Right cardiac atrium (tissue), 5 donors: Measurements from ENCODE around the gene ATF2. TPM values are rescaled to one million over a fixed set of nuclear protein-coding genes. Genes with fewer than 3 reads are reported as not detected.

ENCODE experiments used
- ATAC-seq, 2 donors: fragments of 200-7000 bp; cut with Tn5 transposase; one replicate each; pipeline versions ENCODE4 v1.8.0 to v1.9.1; 2020; ENCODE audit warnings: moderate library complexity in 2 of 2, mild to moderate bottlenecking in 1 of 2
- DNase-seq, 3 donors: peaks; one replicate each; pipeline ENCODE4 v3.0.0-alpha.2; 2020
- H3K27ac ChIP-seq: one replicate; pipeline ENCODE4 v1.5.1; 2013; ENCODE audit warnings: mild to moderate bottlenecking, low read length, control low read depth, moderate library complexity
- H3K27me3 ChIP-seq: one replicate; pipeline ENCODE4 v1.6.1; 2013; ENCODE audit not compliant: control insufficient read depth, insufficient read depth
- H3K4me1 ChIP-seq: one replicate; pipeline ENCODE4 v1.6.1; 2013; ENCODE audit warnings: low read length; ENCODE audit not compliant: control insufficient read depth, insufficient read depth
- H3K4me3 ChIP-seq: one replicate; pipeline ENCODE4 v1.5.1; 2013; ENCODE audit warnings: low read length, control low read depth
- H3K9me3 ChIP-seq: one replicate; pipeline ENCODE4 v1.6.1; 2013; ENCODE audit warnings: low read length; ENCODE audit not compliant: control insufficient read depth
- WGBS: extraction: QIAGEN DNeasy Blood & Tissue Kit; methylation state at CpG from one replicate; pipeline ENCODE4 v1.1.7; 2013; 5-methylcytosine and 5-hydroxymethylcytosine counted together
- intact Hi-C, 4 donors: fragments of 100-400 bp; cut with DNase I; formaldehyde crosslinking; loops; one replicate each; pipeline versions ENCODE4 v1.11.0 to v1.14.0; 2022 to 2023
- long read RNA-seq, 4 donors: library from polyadenylated mRNA; unstranded; transcript quantifications; one replicate each; pipeline ENCODE4 v2.0.0, GENCODE V29; 2020 to 2021
- polyA plus RNA-seq: library from polyadenylated mRNA; stranded (reverse); fragments of 200-250 nt; gene quantifications from one replicate; pipeline ENCODE4 v1.2.3, GENCODE V29; 2013
- total RNA-seq, 4 donors: library from RNA; stranded (reverse); fragmentation: NEBNext Ultra II Directional; extraction: Animal tissue kit (Norgen Biotek cat#: 25700); gene quantifications; one replicate each; pipeline ENCODE4 v1.2.1, GENCODE V29; 2021
- donor health status: healthy with polysubstance abuse.
- donor health status: DM: no; HTN: yes; CAD: no.
- donor health status: DM: no; HTN: no; CAD: no.
- donor health status: DM: no; HTN: yes; CAD: no; lungs with severe emphysema.
- donor health status: DM: yes; HTN: yes; CAD: no.

The ATF2 gene
- total RNA-seq, result 10 to 100 TPM; 27.6 to 39.2 (median 30.9) TPM
- 10.8 TPM for polyA plus RNA-seq
- long read RNA-seq, donor 1, full-length matches to known transcripts, result 18 of 34 reads
- long read RNA-seq, donor 1, partial matches to known transcripts, result 8 of 34 reads
- long read RNA-seq, donor 1, other reads (novel, unspliced or antisense), result 8 of 34 reads
- long read RNA-seq, donor 2, full-length matches to known transcripts, result 14 of 18 reads
- long read RNA-seq, donor 2, partial matches to known transcripts, result 1 of 18 reads
- long read RNA-seq, donor 2, other reads (novel, unspliced or antisense), result 3 of 18 reads
- long read RNA-seq, donor 3, full-length matches to known transcripts, result 30 of 50 reads
- long read RNA-seq, donor 3, partial matches to known transcripts, result 14 of 50 reads
- long read RNA-seq, donor 3, other reads (novel, unspliced or antisense), result 6 of 50 reads
- long read RNA-seq, donor 4, full-length matches to known transcripts, result 4 of 10 reads
- long read RNA-seq, donor 4, partial matches to known transcripts, result 4 of 10 reads
- long read RNA-seq, donor 4, other reads (novel, unspliced or antisense), result 2 of 10 reads

GRCh38 chr2:175167792-175168563 lies at the start of gene ATF2:
TSS of gene ATF2 (minus strand) at chr2:175168203. CDS start at chr2:175136443, 31,760 bp downstream.
- Histone ChIP-seq H3K4me3 (peak within 1 kb of the TSS; percentile 94), H3K9me3 (no peaks in the 10 kb centered on the region), H3K27me3 (no peaks in the 10 kb centered on the region), H3K4me1 (no peaks in the 10 kb centered on the region), H3K27ac (peak within 1 kb of the TSS; percentile 98)
- peak; percentile 99 for ATAC-seq
- intact Hi-C loops, result no loop called here
- under 1% methylated on average over 56 of the region's 56 CpGs for WGBS
- DNase-seq, result peak; percentile 99

GRCh38 chr2:175207741-175208438 lies 39.9 kb upstream of the ATF2 start:
- intact Hi-C loops, result no loop called here
- WGBS, result 69% methylated on average over 6 of the region's 6 CpGs
- no peak overlapping the region for H3K27ac ChIP-seq

GRCh38 chr2:175206866-175207265 lies 38.9 kb upstream of the ATF2 start:
- no peak overlapping the region for H3K27ac ChIP-seq
- DNase-seq (no peak), ATAC-seq (no peak)
- H3K9me3 ChIP-seq, result no peaks in the 10 kb centered on the region
- intact Hi-C loops, result no loop called here
- WGBS, result 81% methylated on average over 3 of the region's 3 CpGs
- no peak overlapping the region for H3K4me3 ChIP-seq
- peaks cover 2% of the 10 kb centered on the region for H3K4me1 ChIP-seq
- H3K27me3 ChIP-seq, result no peaks in the 10 kb centered on the region

More at GRCh38 chr2:175207741-175208438, 39.9 kb upstream of the ATF2 start:
- Histone ChIP-seq H3K27me3 (no peaks in the 10 kb centered on the region), H3K4me1 (peaks cover 2% of the 10 kb centered on the region), H3K9me3 (no peaks in the 10 kb centered on the region), H3K4me3 (no peak overlapping the region)
- DNase-seq, result peak; percentile 65 to 87 (median 82)
- peak; percentile 79 to 93 for ATAC-seq

GRCh38 chr2:175205523-175205922 lies 37.5 kb upstream of the ATF2 start:
- 67% methylated on average over 3 of the region's 3 CpGs for WGBS
- Histone ChIP-seq H3K27ac (no peak overlapping the region), H3K4me3 (no peak overlapping the region), H3K4me1 (peaks cover 2% of the 10 kb centered on the region), H3K27me3 (no peaks in the 10 kb centered on the region), H3K9me3 (no peaks in the 10 kb centered on the region)
- DNase-seq, result no peak
- intact Hi-C loops, result no loop called here
- no peak for ATAC-seq

GRCh38 chr2:175203621-175204496 lies 35.9 kb upstream of the ATF2 start:
- Histone ChIP-seq H3K9me3 (no peaks in the 10 kb centered on the region), H3K27me3 (no peaks in the 10 kb centered on the region), H3K27ac (no peak overlapping the region), H3K4me3 (no peak overlapping the region), H3K4me1 (peaks cover 2% of the 10 kb centered on the region)
- intact Hi-C loops, result no loop called here
- peak; percentile 28 to 68 (median 63) for DNase-seq
- peak; percentile 76 to 83 for ATAC-seq
- 30% methylated on average over 12 of the region's 12 CpGs for WGBS

- no peak for ATAC-seq
- no peaks in the 10 kb centered on the region for H3K9me3 ChIP-seq
- no peak overlapping the region for H3K27ac ChIP-seq
- no peak overlapping the region for H3K4me3 ChIP-seq
- no peak for DNase-seq
- intact Hi-C loops, result no loop called here
- no peaks in the 10 kb centered on the region for H3K4me1 ChIP-seq
- H3K27me3 ChIP-seq, result no peaks in the 10 kb centered on the region
Measured at GRCh38 chr2:175195012-175195411, 27.0 kb upstream of the ATF2 start.

GRCh38 chr2:175188761-175189160 lies 20.8 kb upstream of the ATF2 start:
- Histone ChIP-seq H3K27ac (no peak overlapping the region), H3K9me3 (no peaks in the 10 kb centered on the region), H3K4me1 (no peaks in the 10 kb centered on the region), H3K4me3 (no peak overlapping the region), H3K27me3 (no peaks in the 10 kb centered on the region)
- ATAC-seq (no peak), DNase-seq (no peak)
- WGBS, result 40% methylated on average over 1 of the region's 1 CpG
- intact Hi-C loops, result no loop called here

GRCh38 chr2:175187378-175187777 lies 19.4 kb upstream of the ATF2 start:
- WGBS, result 100% methylated on average over 1 of the region's 1 CpG

GRCh38 chr2:175183674-175184073 lies 15.7 kb upstream of the ATF2 start:
- 79% methylated on average over 2 of the region's 2 CpGs for WGBS
- intact Hi-C loops, result no loop called here
- no peaks in the 10 kb centered on the region for H3K27me3 ChIP-seq

More at GRCh38 chr2:175187378-175187777, 19.4 kb upstream of the ATF2 start:
- no peak for DNase-seq
- no peaks in the 10 kb centered on the region for H3K4me1 ChIP-seq
- intact Hi-C loops, result no loop called here
- H3K27me3 ChIP-seq, result no peaks in the 10 kb centered on the region
- no peaks in the 10 kb centered on the region for H3K9me3 ChIP-seq
- no peak overlapping the region for H3K4me3 ChIP-seq
- H3K27ac ChIP-seq, result no peak overlapping the region
- no peak for ATAC-seq

GRCh38 chr2:175181877-175182308 lies 13.9 kb upstream of the ATF2 start:
- no peak for DNase-seq
- no peaks in the 10 kb centered on the region for H3K27me3 ChIP-seq

More at GRCh38 chr2:175183674-175184073, 15.7 kb upstream of the ATF2 start:
- H3K4me3 ChIP-seq, result no peak overlapping the region
- H3K27ac ChIP-seq, result no peak overlapping the region
- no peaks in the 10 kb centered on the region for H3K9me3 ChIP-seq
- no peak for ATAC-seq
- no peaks in the 10 kb centered on the region for H3K4me1 ChIP-seq
- DNase-seq, result no peak

More at GRCh38 chr2:175181877-175182308, 13.9 kb upstream of the ATF2 start:
- H3K9me3 ChIP-seq, result no peaks in the 10 kb centered on the region
- intact Hi-C loops, result no loop called here
- ATAC-seq, result no peak
- no peaks in the 10 kb centered on the region for H3K4me1 ChIP-seq
- H3K4me3 ChIP-seq, result peak overlapping the region; percentile 85
- peak overlapping the region; percentile 94 for H3K27ac ChIP-seq
- 46% methylated on average over 5 of the region's 5 CpGs for WGBS
